ENCODE results near the gene PUS1.

DNA sequence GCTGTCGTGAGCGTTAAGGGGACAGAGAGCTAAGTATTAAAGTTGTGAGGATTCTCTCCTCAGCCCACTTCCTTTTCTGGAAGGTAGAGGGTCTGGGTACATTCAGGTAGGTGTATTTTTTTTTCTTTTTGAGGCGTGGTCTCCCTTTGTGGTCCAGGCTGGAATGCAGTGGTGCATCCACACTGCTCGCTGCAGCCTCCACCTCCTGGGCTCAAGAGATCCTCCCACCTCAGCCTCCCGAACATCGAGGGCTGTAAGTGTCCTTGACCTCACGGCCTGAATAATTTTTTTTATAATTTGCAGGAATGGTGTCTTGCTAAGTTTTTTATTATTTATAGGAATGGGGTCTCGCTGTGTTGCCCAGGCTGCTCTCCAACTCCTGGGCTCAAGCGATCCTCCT lies 1.4 kb downstream of the PUS1 start:
- TF ChIP-seq POLR2A (conservative IDR thresholded peaks at IDR 0.05) (no peak), NFIC (IDR thresholded peaks at IDR 0.05) (no peak), FOSL1 (tag; conservative IDR thresholded peaks at IDR 0.05) (no peak), SMC3 (conservative IDR thresholded peaks at IDR 0.05; ENCODE audit: insufficient read depth, low read depth, low read length) (no peak), ZFX (CRISPR knock-in tag; IDR thresholded peaks at IDR 0.05) (no peak), ZNF23 (CRISPR knock-in tag; IDR thresholded peaks at IDR 0.05) (no peak), ZNF79 (CRISPR knock-in tag; IDR thresholded peaks at IDR 0.05; ENCODE audit: low read depth) (no peak), POLR2AphosphoS2 (IDR thresholded peaks at IDR 0.05; ENCODE audit: low read length) (no peak), ATF2 (CRISPR knock-in tag; IDR thresholded peaks at IDR 0.05) (no peak), ZNF347 (CRISPR knock-in tag; IDR thresholded peaks at IDR 0.05; ENCODE audit: low read depth) (no peak), PTBP1 (IDR thresholded peaks at IDR 0.05; ENCODE audit: low read depth, low read length) (no peak), ZHX1 (conservative IDR thresholded peaks at IDR 0.05; ENCODE audit: low read length) (no peak), TAF1 (IDR thresholded peaks at IDR 0.05; ENCODE audit: control insufficient read depth, extremely low read depth, insufficient read depth, low read length, severe bottlenecking) (no peak)
